SK-N-MC (cell line): Measurements from ENCODE around the gene BRSK2.

Source experiments
- EZH2 ChIP-seq: fragments of 200-600 bp; sonication (generic); IDR thresholded peaks from one replicate; pipeline ENCODE4 v1.6.1; 2017; ENCODE audit warnings: antibody characterized with exemption
- FOXP2 ChIP-seq: optimal IDR thresholded peaks from 2 replicates; pipeline ENCODE3; 2011; ENCODE audit warnings: mild to moderate bottlenecking, moderate library complexity; ENCODE audit not compliant: insufficient read depth; ENCODE audit errors: extremely low read length, control extremely low read depth

DNA sequence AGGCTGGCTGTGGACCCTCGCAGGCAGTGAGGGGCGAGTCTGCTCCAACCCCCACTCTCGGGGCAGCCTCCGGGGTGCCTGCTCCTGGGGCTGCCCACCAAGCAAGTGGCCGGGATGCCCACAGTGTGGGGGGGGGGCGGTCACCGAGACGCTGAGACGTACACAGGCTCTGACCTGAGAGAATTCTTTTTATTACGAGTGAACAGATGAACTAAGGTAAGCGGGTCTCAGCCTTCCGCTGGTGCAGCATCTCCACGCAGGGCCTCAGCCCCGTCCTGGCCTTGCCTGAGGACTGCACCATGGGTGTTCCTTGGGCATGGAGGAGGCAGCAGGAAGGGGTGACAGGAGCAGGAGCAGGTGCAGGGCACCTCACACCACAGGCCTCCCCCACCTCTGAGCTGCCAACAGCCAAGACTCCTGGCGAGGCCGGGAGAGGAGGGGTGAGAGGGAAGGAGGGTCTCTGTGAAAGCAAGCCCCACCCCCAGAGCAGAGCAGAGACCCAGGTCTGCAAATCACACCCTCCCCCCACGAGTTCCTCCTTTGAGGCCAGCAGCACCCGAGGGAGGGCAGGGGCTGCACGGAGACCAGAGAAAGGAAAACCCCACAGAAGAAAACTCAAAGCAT lies 79.7 kb downstream of the BRSK2 start:
- TF ChIP-seq EZH2: no peak
- TF ChIP-seq FOXP2: no peak
